Measurements from ENCODE around the gene MACF1.

Gene MACF1

DNA sequence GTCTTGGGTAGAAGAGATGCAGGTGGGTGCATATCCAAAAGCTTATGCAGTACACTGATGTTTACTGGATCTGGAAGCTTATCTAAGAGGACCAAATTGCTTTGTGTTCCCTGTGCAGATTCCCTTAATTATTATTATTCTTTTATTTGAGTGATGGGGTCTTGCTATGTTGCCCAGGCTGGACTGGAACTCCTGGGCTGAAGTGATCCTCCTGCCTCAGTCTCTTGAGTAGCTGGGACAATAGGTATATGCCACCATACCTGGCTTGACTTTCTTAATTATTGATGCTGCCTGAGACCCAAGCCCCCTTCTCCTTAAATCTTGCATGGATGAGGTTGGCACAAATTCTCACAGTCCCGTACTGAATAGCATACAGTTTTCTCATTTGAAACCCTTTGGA lies 83.0 kb downstream of the MACF1 start:
- no peak for DNase-seq (ENCODE audit: low spot score)
- TF ChIP-seq, protein P1, sequence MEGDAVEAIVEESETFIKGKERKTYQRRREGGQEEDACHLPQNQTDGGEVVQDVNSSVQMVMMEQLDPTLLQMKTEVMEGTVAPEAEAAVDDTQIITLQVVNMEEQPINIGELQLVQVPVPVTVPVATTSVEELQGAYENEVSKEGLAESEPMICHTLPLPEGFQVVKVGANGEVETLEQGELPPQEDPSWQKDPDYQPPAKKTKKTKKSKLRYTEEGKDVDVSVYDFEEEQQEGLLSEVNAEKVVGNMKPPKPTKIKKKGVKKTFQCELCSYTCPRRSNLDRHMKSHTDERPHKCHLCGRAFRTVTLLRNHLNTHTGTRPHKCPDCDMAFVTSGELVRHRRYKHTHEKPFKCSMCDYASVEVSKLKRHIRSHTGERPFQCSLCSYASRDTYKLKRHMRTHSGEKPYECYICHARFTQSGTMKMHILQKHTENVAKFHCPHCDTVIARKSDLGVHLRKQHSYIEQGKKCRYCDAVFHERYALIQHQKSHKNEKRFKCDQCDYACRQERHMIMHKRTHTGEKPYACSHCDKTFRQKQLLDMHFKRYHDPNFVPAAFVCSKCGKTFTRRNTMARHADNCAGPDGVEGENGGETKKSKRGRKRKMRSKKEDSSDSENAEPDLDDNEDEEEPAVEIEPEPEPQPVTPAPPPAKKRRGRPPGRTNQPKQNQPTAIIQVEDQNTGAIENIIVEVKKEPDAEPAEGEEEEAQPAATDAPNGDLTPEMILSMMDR (IDR thresholded peaks at IDR 0.05): no peak
- no peak overlapping the region for H3K4me3 ChIP-seq
- H3K27ac ChIP-seq: no peak overlapping the region

DNA sequence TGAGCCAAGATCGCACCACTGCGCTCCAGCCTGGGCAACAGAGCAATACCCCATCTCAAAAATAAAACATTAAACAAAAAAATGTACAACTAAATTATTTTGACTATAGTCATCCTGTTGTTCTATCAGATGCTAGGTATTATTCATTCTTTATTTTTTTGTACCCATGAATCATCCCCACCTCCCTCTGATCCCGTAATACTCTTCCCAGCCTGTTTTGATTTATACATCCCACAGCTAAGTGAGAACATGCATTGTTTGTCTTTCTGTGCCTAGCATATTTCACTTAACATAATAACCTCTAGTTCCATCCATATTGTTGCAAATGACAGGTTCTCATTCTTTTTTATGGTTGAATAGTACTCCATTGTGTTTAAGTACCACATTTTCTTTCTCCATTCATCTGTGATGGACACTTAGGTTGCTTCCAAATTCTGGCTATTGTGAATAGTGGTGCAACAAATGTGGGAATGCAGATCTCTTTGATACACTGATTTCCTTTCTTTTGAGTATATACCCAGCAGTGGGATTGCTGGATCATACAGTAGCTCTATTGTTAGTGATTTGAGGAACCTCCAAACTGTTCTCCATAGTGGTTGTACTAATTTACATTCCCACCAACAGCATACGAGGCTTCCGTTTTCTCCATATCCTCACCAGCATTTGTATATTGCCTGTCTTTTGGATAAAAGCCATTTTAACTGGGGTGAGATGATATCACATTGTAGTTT lies 84.4 kb downstream of the MACF1 start:
- no peak overlapping the region for H3K4me3 ChIP-seq
- no peak for DNase-seq (ENCODE audit: low spot score)
- TF ChIP-seq, protein P1 (IDR thresholded peaks at IDR 0.05): no peak
- H3K27ac ChIP-seq: no peak overlapping the region

DNA sequence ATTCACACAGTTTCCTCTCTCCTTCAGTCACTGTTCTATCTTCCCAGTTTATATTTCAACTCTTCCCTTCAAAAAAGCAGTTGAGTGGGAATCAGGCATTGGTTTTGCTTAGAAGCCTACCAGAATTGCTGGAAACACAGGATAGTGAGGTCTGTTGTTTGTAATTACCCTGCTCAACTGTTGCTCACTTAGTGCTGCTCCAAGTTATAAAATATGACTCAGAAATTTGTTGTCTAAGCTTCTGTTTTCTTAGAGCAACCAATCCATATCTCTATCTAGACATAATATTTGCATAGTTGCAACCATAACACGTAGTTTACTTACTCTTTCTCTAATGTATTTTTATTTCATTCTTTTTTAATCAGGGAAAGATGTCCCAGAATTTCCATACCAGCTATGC lies 87.9 kb downstream of the MACF1 start:
- TF ChIP-seq, protein P1 (IDR thresholded peaks at IDR 0.05): no peak
- Histone ChIP-seq H3K27ac (no peak overlapping the region), H3K4me3 (no peak overlapping the region)
- no peak for DNase-seq (ENCODE audit: low spot score)

DNA sequence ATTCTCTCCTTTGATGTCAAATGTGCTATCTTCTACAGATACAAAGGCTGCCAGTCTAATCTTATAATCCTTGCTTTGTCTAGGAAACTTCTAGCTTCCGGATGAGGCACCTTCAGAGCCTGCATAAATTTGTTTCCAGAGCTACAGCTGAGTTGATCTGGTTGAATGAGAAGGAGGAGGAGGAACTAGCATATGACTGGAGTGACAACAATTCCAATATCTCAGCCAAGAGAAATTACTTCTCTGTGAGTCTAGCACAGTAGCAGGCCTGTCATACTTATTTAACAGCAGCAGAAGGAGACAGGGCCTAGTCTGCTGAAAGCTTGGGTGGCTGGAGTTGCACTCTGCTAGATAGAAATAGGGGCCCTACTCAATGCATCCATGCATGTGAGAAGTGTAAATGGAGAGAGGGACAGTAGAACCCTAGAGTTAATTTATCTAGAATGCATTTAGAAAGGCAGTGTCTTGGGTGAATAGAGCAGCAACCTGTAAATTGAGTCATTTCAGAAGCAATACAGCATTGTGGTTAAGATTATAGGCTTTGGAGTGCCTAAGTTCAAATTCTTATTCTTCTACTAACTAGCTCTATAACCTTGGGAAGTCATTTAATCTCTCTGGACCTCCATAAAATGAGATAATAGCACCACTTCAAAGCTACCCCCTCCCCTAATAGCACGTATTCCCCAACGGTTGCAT lies 89.0 kb downstream of the MACF1 start:
- H3K27ac ChIP-seq: peak overlapping the region in 1 of 2 donors; percentile 6

DNA sequence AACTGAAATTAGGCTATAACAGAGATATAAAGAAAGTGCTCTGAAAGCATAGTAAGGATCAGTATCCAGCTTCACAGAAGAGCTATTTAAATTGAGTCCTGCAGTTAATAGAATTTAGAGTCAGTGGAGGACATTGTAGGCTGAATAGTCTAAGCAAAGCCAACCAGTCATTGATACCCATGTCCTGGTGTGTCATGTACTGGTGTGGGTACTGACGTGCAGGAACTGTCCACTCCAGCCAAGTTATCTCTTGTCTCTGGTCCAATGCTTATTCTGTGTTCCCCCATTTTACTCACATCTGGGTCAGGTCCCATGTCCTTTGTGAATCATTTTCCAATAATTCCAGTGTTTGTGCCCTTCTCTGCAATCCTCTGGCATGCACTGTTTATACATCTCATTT lies 90.0 kb downstream of the MACF1 start:
- TF ChIP-seq, protein P1 (IDR thresholded peaks at IDR 0.05): no peak
- DNase-seq (ENCODE audit: low spot score): no peak
- no peak overlapping the region for H3K4me3 ChIP-seq
- peak overlapping the region; percentile 6 to 13 for H3K27ac ChIP-seq

More for the DNA sequence above, 89.0 kb downstream of the MACF1 start:
- H3K4me3 ChIP-seq: no peak overlapping the region
- DNase-seq (ENCODE audit: low spot score): no peak
- TF ChIP-seq, protein P1 (IDR thresholded peaks at IDR 0.05): no peak

DNA sequence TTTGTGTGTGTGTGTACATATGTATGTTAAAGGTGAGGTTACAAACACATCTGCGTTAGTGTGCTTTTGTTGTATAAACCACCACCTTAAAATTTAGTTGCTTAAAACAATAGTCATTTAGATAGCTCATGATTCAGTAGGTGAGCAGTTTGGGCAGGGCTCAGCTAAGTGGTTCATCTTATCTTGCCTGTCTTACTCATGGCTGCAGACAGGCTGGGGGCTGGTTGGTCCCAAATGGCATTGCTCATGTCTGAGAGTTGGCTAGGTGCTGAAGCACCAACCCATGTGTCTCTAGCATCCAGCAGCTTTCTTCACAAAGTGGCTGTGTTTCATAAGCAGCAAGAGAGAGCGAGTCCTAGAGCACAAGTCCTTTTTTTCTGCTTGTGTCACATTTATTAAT lies 91.4 kb downstream of the MACF1 start:
- TF ChIP-seq, protein P1 (IDR thresholded peaks at IDR 0.05): no peak
- H3K27ac ChIP-seq: no peak overlapping the region
- DNase-seq (ENCODE audit: low spot score): no peak
- no peak overlapping the region for H3K4me3 ChIP-seq

DNA sequence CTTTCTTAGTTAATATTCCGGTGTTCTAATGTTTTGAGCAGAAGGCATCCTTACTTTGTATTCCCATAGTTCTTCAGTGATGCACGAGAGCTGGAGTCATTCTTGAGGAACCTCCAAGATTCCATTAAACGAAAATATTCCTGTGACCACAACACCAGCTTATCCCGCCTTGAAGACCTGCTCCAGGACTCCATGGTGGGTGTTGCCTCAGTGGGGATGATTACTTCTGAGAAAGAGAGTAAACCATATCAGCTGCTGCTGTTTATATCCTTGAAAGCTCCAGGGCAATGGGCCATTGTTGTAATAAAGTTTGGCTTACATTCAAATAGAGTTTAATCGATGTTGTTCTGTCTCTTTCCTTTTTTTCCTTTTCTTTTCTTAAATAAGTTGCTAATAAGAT lies 93.1 kb downstream of the MACF1 start:
- no peak overlapping the region for H3K4me3 ChIP-seq
- TF ChIP-seq, protein P1 (IDR thresholded peaks at IDR 0.05): no peak
- peak overlapping the region in 1 of 2 donors; percentile 13 for H3K27ac ChIP-seq
- no peak for DNase-seq (ENCODE audit: low spot score)
